ENCODE data around the gene CHIT1.
A peak's percentile ranks its signal among the peaks of the same experiment; 100 is the strongest.
"Not testable (repeated sequence)": the region's sequence is repeated elsewhere in the genome, so short reads cannot be mapped to it uniquely, and the experiment has no call there.

The CHIT1 gene

DNA sequence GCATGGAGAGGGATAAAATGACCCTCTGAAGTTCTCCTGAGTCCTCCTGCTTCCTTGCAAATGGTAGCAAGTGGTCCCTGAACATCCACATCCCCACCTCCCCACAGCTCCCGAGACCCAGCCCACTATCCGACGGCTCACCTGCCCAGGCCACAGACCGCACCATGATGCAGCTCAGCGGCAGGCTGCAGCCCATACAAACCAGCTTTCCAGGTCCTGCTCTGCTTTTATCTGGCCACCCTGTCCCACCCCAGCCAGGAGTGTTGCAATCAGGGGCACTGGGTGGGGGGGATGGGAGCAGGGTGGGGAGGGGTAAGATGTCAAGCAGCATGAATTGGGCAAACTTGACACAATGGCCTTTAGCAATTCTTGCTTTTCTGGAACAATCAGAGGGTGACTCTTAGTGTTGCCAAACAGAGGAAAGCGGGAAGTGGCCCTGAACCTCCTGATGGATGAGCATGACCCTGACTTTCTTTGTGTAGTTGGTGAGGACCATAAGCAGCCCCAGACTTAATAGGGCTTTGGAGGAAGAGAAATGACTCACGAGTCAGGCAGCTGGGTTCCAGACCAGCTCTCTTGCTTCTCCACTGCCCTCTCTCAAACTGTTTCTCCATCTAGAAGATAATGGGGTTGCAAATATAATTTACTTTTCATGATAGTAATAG is at the start of gene CHIT1:
Gene CHIT1, minus strand, starts transcription at position 203 of the 665 bp plus-strand sequence. Its CDS starts 37 bp downstream, at position 166.
- DNase-seq: no peak

DNA sequence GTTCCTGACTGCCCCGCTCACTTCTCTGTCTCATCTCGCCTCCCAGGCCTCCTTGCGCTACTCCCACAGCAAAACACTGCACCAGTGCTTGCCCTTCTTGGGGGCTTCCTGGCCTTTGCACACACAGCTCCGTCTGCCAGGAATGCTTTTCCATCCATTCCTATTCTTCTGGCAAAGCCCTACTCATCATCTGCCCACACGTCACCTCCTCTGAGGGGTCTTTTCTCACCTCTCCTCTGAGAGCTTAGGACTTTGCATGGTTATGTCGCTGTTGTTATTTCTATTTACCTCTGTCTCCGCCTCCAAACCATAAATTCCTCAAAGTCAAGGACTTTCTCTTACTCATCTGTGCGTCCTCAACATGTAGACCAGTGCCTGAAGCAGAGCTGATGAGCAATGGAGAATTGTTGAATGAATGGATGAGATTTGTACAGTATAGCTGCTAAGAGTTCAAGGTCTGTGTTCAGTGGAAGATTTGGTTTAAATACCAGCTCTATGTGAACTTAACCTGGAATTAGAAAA is 49.5 kb upstream of the CHIT1 start:
- DNase-seq: no peak

- DNase-seq: no peak
Measured at GRCh38 chr1:203278082-203278884, 48.8 kb upstream of the CHIT1 start.

DNA sequence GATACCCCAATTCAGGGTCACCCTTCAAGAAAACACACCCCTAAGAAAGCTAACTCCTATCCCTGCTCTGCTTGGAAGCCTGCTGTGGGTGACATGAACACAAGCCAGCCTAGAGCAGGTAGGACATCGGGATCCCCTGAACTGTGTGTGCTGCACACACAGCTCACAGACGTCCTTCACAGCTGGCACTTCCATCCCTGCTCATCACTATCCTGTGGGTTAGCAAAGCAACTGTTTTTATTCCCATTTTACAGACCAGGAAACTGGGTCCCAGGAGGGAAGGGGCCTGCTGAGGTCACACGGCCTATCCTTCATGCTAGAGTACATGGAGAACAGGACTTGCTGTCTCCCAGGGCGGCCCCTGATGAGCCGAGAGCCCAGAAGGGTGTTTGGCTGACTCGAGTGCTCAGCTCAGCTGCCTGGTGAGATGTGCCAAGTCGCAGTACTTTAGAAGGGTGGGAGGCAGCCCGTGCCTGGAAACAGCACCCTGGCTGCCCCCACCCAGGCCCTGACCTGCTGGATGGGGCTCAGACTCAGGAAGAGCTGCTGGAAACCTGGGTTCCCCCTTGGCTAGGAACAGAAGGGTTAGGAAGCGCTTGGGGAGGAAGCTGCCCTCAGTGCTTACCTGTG is 47.6 kb upstream of the CHIT1 start:
- DNase-seq: no peak

DNA sequence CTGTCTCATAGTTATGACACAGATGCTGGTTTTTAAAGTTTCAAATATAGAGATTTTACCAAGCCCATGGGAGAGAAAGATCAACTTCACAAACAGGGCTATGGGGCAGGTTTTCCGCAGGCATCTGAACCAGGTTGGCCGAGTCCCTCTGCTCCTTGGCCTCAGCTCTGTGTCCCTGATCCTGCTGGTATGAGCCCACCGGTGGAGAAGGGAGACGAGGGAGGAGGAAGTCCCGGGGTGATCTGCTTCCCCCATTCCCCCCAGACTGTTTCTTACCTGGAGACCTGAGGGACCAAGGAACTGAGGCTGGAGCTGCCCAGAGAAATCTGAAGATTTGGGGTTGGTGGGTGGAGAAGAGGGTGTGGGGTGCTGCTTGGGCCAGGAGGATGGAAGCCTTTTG is 46.9 kb upstream of the CHIT1 start:
- DNase-seq: no peak

DNA sequence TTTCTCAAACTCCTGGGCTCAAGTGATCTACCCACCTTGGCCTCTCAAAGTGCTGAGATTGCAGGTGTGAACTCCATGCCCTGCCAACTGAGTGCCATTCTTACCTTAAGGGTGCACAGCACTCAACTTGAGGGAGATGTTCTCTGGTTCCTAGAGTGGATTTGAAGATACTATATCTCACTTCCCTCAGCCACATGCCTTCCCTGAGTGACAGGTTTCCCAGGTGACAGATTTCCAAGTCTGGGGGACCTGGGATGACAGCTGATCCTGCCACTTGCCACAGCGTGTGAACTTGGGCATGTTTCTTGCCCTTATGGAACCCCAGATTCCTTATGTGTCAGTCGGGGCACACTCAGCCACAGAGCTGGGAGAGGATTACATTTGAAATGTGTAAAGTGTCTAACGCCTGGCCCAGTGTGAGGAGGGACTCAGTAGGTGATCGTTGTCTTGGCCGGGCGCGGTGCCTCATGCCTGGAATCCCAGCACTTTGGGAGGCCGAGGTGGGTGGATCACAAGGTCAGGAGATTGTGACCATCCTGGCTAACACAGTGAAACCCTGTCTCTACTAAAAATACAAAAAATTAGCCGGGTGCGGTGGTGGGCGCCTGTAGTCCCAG is 46.3 kb upstream of the CHIT1 start:
- no peak for DNase-seq

DNA sequence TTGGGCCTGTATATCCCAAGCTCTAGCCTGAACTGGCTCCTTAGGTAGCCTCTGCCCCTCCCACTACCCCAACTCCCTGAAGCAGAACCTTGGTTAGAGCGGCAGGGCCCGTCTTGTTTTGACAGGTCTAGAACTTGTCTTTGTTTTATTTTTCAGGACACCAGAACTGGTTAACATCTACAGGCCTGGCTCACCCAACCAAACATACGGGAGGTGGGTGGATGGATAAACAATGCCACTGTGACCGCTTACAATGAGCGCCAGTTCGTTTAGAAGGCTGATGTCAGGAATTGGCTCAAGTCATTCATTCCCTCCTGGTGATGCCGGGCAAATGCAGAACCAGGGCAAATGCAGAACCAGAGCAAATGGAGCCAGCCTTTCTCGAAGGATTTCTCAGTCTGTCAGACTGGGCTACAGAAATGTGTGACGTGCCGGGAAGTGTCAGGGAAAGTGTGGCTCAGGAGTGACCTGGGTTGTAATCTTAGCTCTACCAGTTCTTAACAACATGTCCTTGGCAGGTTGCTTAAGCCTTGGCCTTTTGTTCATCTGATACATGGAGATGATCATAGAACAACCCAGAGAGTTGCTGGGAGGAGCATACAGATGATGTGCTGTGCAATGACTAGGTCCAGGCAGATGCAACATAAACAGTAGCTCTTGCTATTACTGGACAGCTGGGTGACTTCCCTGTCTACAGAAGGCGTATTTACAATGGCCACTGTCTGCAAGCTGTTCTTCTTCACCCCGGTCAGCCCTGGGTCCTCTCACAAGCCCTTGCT is 45.3 kb upstream of the CHIT1 start:
- DNase-seq: no peak

DNA sequence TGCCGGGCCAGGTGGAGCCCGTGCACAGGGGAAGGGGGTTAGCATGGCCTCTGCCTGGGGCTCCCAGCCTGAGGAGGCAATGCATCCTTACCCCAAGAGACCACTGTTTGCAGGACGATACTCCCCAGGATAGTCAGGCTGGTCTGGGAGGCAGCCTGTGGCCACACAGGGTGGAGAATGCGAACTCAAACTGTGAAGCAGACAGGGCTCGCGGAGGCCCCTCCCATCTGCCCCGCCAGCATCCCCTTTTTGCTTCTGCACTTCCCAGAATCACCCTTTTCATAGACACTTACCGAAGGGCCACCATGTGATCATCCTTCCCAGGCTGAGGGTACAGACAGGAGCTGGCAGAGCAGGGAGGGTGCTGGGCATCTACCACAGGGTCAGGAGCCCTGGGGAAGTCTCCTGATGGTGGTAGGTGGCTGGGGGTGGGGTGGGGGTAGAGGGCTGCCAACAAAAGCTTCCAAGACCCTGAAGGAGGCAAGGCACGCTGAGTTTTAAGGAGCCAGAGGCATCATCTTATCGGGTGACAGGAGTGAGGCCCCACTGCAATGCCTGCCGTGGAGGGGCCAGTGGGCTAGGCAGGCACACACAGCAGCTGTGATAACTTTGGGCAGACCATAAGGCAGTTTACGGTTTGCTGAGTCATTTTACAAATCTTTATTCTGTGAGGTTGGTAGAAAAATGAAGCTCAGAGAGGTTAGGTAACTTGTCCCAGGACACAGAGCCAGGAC is 44.6 kb upstream of the CHIT1 start:
- DNase-seq: no peak

DNA sequence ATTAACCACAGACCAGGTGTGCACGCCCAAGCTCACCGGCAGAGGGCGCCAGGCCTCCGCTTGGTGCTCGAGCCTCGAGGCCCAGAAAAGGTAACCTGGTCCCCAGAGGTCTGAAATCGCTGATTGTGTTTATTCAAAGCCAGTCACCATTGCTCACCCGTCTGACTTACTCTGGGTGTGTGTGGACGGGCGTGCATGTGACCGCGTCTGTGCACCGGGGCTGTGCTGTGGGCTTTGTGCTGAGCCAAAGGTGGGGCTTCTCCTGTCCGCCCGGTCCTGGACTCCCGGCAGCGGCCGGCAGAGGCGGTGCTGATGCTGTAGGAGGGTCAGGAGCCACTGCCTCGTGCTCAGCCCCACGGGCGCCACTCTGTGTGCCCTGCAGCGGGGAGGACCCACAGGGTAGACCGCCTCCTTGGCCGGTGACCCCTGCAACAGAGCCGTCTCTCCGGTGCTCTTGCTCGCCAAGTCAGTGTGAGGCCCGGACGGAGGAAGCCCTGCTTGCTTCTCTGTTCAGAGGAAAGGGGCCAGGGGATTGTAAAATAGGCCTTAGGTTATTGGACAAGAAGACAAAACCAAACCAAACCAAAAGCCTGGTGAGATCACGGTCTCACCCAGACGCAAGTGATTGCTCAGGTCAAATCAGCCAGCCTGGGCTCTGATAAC is 43.9 kb upstream of the CHIT1 start:
- DNase-seq: peak; percentile 92

- no peak for DNase-seq
Measured at GRCh38 chr1:203272633-203273205, 43.2 kb upstream of the CHIT1 start.

DNA sequence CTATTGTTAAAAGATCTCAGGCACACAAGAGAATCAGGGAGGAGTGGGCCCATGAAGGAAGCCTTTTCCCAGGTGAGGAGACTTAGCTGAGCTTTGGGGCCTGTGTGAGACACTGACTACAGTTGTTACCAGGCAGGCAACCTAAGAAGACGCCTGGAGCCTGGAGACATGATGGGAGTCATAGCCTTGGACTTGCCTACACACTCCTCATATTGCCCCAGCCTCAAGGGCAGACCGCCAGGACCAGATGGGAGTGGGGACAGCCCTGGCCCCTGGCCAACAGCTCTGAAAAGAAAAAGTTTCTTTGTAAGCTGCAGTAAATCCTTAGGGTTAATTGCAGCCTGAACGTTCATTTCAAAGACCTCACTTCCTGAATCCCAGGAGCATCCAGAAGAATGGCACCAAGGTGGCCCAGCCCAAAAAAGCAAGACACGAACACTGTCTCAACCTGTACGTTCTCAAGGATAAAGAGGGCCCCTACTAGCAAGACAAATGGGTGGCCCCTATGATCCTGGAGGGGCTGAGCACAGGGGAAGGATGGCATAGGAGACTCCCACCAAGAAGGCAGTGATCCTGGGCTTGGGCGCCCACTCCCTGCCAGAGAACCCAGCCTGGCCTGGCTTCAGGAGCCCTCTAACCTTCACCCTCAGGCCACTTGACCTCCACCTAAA is 42.6 kb upstream of the CHIT1 start:
- no peak for DNase-seq

GRCh38 chr1:203271018-203271743 is 41.7 kb upstream of the CHIT1 start:
- peak; percentile 73 for DNase-seq

DNA sequence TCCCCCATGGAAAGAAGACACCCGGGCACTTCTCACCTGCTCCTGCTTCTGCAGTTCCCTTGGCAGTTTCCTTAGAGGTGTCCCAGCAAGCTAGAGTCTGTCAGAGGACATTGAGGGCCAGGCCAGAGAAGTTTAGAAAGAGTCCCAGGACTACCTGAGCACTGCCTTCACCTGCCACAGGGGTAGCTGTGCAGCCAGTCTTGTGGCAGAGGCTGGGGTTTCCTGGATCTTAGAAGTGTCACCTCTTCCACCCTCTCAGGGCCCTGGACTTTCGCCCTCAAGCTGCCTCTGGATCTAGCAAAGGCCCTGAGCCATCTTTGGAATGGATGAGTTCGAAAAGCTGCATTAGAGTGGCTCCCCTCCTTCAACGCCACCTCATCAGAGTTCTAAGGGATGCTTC is 41.0 kb upstream of the CHIT1 start:
- no peak for DNase-seq

DNA sequence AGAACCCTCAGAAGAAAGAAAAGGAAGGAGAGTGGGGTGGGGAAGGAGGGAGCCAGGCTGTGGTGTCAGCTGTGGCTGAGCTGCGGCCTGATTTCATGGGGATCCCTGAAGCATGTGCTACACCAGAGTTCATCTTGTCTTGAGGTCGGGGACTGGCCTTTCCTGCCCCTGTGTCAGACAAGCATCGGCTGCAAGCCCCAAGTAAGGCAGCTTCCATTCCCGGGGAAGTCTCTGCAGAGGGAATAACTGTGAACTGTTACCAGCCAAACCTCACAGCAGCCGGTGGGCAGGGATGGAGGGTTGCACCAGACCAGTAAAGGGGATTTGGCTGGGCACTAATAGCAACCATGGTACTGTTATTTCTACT is 40.2 kb upstream of the CHIT1 start:
- no peak for DNase-seq

DNA sequence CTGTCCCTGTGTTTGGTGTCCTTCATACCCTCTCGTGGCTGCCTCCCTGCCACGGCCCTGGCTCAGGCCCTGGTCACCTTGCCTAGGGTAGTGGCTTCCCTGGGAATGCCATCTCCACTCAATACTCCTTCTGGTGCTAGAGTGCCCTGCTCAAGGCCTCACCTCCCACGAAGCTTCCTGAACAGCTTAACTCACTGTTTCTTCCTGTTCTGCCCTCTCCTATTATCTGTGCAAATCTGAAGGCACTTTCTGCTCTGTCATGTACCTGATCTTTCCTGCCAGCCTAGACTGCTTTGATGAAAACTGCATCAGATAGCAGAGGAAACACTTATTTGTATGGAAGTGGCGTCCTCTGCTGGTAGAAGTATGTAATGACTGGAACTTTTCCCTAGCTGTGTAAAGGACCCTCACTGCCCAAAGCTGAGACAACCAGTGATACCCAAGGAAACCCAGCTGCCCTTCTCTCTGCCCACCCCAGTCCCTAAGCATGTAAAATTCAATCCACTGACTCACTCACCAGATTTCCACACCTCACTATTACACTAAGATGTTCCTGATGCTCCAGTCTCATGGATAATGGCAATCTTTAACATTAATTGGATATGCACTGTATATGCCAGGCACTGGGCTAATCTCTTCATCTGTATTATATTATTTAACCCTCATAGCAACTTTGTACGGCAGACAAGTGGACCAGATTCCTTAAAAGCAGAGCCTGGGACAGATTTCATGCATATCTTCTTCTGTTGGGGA is 39.6 kb upstream of the CHIT1 start:
- DNase-seq: no peak

- no peak for DNase-seq
Measured at GRCh38 chr1:203267912-203268311, 38.4 kb upstream of the CHIT1 start.

GRCh38 chr1:203267347-203267846 is 37.9 kb upstream of the CHIT1 start:
- peak; percentile 81 for DNase-seq

- not testable (repeated sequence) for DNase-seq
Measured at GRCh38 chr1:203266140-203266539, 36.7 kb upstream of the CHIT1 start.

GRCh38 chr1:203265541-203265940 is 36.1 kb upstream of the CHIT1 start:
- DNase-seq: no peak

Measured in stimulated activated CD4-positive, alpha-beta T cell treated with anti-CD3 and anti-CD28 coated beads, Interleukin-1b, Interleukin-23, amount 100 ng/mL, for 48 hours (primary cell).